OCI-LY1 (cell line): Measurements from ENCODE around the gene AFAP1L2.

Experiments used
- H2AFZ ChIP-seq: fragments of 200-600 bp; sonication (generic), shearing (Covaris generic); 2 replicates; pipeline ENCODE4 v1.6.0; 2014; ENCODE audit warnings: antibody characterized with exemption, mild to moderate bottlenecking, low read length
- H3F3A ChIP-seq: fragments of 200-600 bp; sonication (generic), shearing (Covaris generic); 2 replicates; pipeline ENCODE4 v1.6.0; 2014; ENCODE audit warnings: mild to moderate bottlenecking, antibody characterized with exemption, low read length, moderate library complexity; ENCODE audit not compliant: insufficient read depth
- H3K27ac ChIP-seq: fragments of 200-600 bp; sonication (generic); 2 replicates; pipeline ENCODE4 v1.5.1; 2014; ENCODE audit warnings: low read length, mixed run types, mild to moderate bottlenecking, low read depth; ENCODE audit not compliant: poor library complexity, severe bottlenecking
- H3K27me3 ChIP-seq: fragments of 200-600 bp; sonication (generic); 2 replicates; pipeline ENCODE4 v1.6.0; 2014; ENCODE audit warnings: antibody characterized with exemption, mild to moderate bottlenecking, low read length, moderate library complexity; ENCODE audit not compliant: insufficient read depth
- H3K36me3 ChIP-seq: fragments of 200-600 bp; sonication (generic); 2 replicates; pipeline ENCODE4 v1.6.1; 2014; ENCODE audit warnings: mild to moderate bottlenecking, antibody characterized with exemption, low read length, moderate library complexity, mixed read lengths; ENCODE audit not compliant: insufficient read depth
- H3K4me1 ChIP-seq: fragments of 200-600 bp; sonication (generic); 2 replicates; pipeline ENCODE4 v1.5.1; 2014; ENCODE audit warnings: mild to moderate bottlenecking, low read length, moderate library complexity; ENCODE audit not compliant: insufficient read depth, severe bottlenecking
- H3K4me2 ChIP-seq: fragments of 200-600 bp; sonication (generic), shearing (Covaris generic); 2 replicates; pipeline ENCODE4 v1.6.1; 2014; ENCODE audit warnings: low read length
- H3K4me3 ChIP-seq: fragments of 200-600 bp; sonication (generic); 2 replicates; pipeline ENCODE4 v1.5.1; 2014; ENCODE audit warnings: low read length, low read depth, mild to moderate bottlenecking, mixed read lengths; ENCODE audit not compliant: poor library complexity, severe bottlenecking
- H3K79me2 ChIP-seq: fragments of 200-600 bp; shearing (Covaris generic); 2 replicates; pipeline ENCODE4 v1.6.1; 2016; ENCODE audit warnings: mixed run types, low read length, mixed read lengths; ENCODE audit not compliant: insufficient read depth
- H3K9ac ChIP-seq: fragments of 200-600 bp; sonication (generic), shearing (Covaris generic); 2 replicates; pipeline ENCODE4 v1.6.1; 2014; ENCODE audit warnings: mild to moderate bottlenecking, low read length, mixed read lengths
- H3K9me2 ChIP-seq: fragments of 200-600 bp; sonication (generic), shearing (Covaris generic); 2 replicates; pipeline ENCODE4 v1.6.1; 2014; ENCODE audit warnings: low read depth, mild to moderate bottlenecking, low read length, mixed read lengths
- H3K9me3 ChIP-seq: fragments of 200-600 bp; shearing (Covaris generic); 2 replicates; pipeline ENCODE4 v1.6.1; 2014; ENCODE audit warnings: low read length, mixed read lengths
- H4K20me1 ChIP-seq: fragments of 200-600 bp; sonication (generic), shearing (Covaris generic); 2 replicates; pipeline ENCODE4 v1.6.0; 2016; ENCODE audit warnings: mild to moderate bottlenecking, low read length; ENCODE audit not compliant: insufficient read depth
- CTCF ChIP-seq: fragments of 200-600 bp; sonication (generic), shearing (Covaris generic); IDR thresholded peaks from 2 replicates; pipeline ENCODE4 v1.5.1; 2017; ENCODE audit warnings: mild to moderate bottlenecking, antibody characterized with exemption, low read length, moderate library complexity, mixed read lengths
- EZH2 ChIP-seq: fragments of 200-600 bp; sonication (generic), shearing (Covaris generic); IDR thresholded peaks from 2 replicates; pipeline ENCODE4 v1.8.0; 2017; ENCODE audit warnings: borderline replicate concordance, mixed run types, mild to moderate bottlenecking, antibody characterized with exemption, low read length, moderate library complexity, mixed read lengths

AFAP1L2 gene

GRCh38 chr10:114399576-114399975 lies 4.7 kb downstream of the AFAP1L2 start:
- Histone ChIP-seq H3K79me2 (no peaks in the 10 kb centered on the region), H3K9me2 (no peaks in the 10 kb centered on the region), H4K20me1 (no peaks in the 10 kb centered on the region), H3K9ac (no peak overlapping the region), H3K27ac (no peak overlapping the region), H3F3A (no peaks in the 10 kb centered on the region), H2AFZ (no peak overlapping the region), H3K4me1 (no peaks in the 10 kb centered on the region), H3K4me3 (no peak overlapping the region), H3K27me3 (0 out of 2 replicates have a peak, but pooled peaks cover 3% of the 10 kb centered on the region), H3K4me2 (no peak overlapping the region), H3K9me3 (no peaks in the 10 kb centered on the region), H3K36me3 (no peaks in the 10 kb centered on the region)
- TF ChIP-seq EZH2 (no peak), CTCF (no peak)

- no peak for TF ChIP-seq CTCF
- TF ChIP-seq EZH2, result no peak
- Histone ChIP-seq H3K36me3 (no peaks in the 10 kb centered on the region), H3K27ac (no peak overlapping the region), H3K79me2 (no peaks in the 10 kb centered on the region), H3K4me1 (no peaks in the 10 kb centered on the region), H3K9ac (no peak overlapping the region), H3F3A (no peaks in the 10 kb centered on the region), H3K9me2 (no peaks in the 10 kb centered on the region), H4K20me1 (no peaks in the 10 kb centered on the region), H3K4me2 (no peak overlapping the region), H2AFZ (no peak overlapping the region), H3K4me3 (no peak overlapping the region), H3K9me3 (no peaks in the 10 kb centered on the region), H3K27me3 (0 out of 2 replicates have a peak, but pooled peaks cover 3% of the 10 kb centered on the region)
These were observed 5.5 kb downstream of the AFAP1L2 start for GRCh38 chr10:114398587-114399331.

- TF ChIP-seq CTCF (no peak), EZH2 (no peak)
- H3K4me1 ChIP-seq, result no peaks in the 10 kb centered on the region
- no peaks in the 10 kb centered on the region for H3K79me2 ChIP-seq
- no peak overlapping the region for H3K4me2 ChIP-seq
- no peaks in the 10 kb centered on the region for H4K20me1 ChIP-seq
- H3K27me3 ChIP-seq, result 0 out of 2 replicates have a peak, but pooled peaks cover 3% of the 10 kb centered on the region
- no peak overlapping the region for H3K9ac ChIP-seq
- no peaks in the 10 kb centered on the region for H3K9me3 ChIP-seq
- H3K27ac ChIP-seq, result no peak overlapping the region
- no peaks in the 10 kb centered on the region for H3K36me3 ChIP-seq
- no peaks in the 10 kb centered on the region for H3K9me2 ChIP-seq
- H3K4me3 ChIP-seq, result no peak overlapping the region
- H3F3A ChIP-seq, result no peaks in the 10 kb centered on the region
- H2AFZ ChIP-seq, result no peak overlapping the region
These were observed 6.6 kb downstream of the AFAP1L2 start for GRCh38 chr10:114397651-114398145.
